GM19099 (cell line): ENCODE measurements around the gene ADTRP.

Experiments used
- POLR2A ChIP-seq: IDR thresholded peaks from 3 replicates; pipeline ENCODE4 v1.6.1; 2011; ENCODE audit warnings: low read depth; ENCODE audit not compliant: insufficient read length; ENCODE audit errors: extremely low read depth

The ADTRP gene

DNA sequence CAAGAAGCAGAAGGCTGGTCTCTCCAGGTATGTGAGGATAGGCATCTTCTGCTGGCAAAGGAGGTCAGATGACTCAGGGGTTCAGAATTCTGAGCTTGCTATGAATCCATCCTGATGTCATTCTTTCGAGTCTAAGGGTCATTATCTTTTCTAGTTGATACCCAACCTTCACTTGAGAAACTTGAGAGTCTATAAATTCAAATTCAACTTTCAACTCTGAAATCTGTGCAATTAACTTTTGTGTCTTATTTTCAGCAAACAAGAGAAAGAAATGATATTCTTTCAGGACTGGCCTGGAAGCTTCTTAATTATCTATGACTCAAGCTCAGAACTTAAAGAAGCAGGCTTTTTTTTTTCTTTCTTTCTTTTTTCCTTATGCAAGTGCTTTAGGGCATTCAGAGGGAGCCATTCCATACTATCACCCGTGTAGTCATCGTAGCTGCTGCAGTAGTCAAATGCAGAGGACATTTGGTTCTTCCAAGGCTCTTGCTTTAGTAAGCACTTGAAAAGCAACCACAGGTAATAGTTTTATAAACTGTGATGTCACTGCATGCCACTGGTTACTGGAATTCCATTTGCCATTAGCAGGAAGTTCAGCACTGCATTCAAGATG, 93.0 kb downstream of the ADTRP start:
- no peak for TF ChIP-seq POLR2A

DNA sequence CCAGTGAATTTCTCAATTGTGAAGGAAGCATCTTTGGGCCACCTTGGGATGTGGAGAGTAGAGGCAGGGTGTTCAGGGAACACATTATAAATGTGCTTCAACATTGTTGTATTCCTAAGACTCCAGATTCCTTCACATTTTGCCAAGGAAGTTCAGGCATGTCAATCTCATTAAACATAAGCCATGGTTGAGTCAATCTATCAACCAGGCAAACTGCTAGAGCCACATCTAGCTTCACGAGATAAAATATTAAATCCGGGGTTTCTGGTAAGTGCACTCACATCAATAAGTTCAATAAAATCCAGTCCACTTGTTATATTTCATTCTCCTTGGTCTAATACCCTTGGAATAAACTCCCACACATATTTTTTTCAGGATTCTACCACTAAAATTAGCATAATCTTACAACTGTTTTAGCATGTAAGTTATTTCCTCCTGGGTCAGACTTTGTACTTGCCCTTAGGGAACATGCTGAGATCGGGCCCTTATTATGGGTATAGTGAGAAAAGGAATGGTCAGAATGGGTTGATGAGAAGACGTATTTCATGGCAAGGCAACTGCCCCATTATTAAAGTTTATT, 93.6 kb downstream of the ADTRP start:
- no peak for TF ChIP-seq POLR2A

DNA sequence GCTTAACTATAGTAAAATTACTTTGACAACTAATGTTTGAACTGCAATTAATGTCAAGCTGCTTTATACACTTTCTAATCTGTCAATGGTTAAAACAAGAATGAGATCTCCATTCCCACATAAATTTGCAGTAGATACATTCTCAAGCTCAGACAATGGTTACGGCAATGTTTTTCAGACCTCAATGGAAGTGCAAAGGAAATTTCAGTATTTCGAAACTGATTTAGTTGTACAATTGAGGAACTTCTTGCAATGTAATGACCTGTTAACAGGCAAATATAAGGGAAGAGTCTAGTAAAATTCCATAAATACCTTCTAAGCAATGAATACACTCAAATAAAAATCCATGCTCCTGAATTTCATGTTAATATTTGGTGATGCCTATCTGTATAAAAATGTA, 94.7 kb downstream of the ADTRP start:
- TF ChIP-seq POLR2A: no peak

DNA sequence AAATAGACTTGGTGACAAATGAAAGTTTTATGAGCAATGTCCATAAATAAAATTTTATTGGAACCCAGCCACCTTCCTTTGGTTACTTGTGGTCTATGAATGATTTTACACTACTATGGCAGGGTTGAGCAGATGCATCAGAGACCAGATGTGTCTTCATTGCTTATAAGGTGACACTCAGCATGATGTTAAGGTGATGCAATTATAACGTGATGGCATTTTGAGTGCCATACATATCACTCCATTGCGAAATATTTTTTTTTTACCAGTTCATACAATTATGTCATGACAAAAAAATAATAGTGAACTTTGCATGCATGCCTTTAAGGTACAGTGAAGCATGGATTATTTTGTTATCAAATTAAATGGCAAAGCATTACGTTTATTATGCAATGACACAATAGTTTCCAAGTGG, 96.0 kb downstream of the ADTRP start:
- no peak for TF ChIP-seq POLR2A

DNA sequence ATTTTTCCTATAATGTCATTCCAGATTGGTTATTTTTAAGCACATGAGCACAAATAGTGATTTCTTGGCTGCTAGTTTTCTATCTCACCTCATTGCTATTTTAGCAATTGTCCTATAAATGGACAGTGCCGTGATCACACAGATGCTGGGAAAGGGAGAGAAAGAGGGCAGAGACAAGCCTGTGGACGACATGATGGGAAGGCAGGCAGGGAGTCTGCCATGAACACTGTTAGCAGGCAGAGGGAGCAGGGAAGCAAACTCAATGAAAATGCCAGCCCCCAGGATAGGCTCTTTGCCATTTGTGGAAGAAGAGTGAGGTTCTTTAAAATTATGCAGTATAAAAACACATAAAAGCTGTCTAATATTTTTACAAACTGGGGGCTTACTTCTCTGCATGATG, 96.8 kb downstream of the ADTRP start:
- TF ChIP-seq POLR2A: no peak

DNA sequence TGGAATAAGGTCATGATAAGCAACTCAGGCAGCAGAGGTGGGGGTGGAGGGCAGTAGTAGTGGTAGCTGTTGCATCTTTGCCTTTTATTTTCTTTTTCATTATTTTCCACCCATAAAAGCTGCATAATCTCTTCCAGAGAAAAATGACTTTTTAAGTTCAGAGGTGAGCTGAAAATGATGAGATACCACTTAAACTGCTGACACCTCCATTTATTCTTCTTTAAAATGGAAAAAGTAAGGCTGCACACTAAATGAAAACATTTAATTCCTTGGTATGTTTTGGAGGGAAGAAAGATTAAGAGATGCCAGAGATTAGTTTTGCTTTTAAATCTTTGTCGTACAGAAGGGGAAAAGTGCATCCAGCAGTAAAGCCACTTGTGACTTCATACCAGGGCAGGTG, 97.2 kb downstream of the ADTRP start:
- no peak for TF ChIP-seq POLR2A

DNA sequence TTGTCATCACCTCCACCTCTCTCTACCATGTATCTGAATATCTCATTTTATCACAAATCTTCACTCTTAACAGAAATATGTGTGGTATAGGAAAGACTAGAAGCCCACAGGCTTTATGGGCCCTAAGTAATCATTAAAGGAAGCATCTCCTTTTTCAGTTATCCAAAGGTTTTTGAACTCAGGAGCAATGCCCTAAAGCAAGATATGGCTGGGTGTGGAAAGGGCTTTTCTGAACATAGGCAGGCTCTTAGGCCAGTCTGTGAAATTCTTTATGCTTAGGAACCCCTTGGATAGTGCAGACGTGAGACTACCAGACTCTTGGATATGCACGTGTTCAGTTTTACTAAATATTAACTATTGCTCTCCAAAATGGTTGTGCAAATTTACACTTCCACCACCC, 99.5 kb downstream of the ADTRP start:
- no peak for TF ChIP-seq POLR2A

DNA sequence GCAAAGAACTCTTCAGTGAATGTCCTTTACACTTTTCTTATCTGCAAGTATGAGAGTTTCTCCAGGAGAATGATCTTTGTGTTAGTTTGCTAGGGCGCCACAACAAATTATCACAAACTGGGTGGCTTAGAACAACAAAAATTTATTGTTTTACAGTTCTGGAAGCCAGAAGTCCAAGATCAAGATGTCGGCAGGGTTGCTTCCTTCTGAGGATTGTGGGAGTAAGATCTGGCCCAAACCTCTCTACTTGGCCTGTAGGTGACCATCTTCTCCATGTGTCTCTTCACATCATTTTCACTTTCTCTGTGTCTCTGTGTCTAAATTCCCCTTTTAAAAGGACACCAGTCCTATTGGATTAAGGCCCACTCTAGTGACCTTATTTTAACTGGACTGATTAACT, 103.0 kb downstream of the ADTRP start:
- no peak for TF ChIP-seq POLR2A

DNA sequence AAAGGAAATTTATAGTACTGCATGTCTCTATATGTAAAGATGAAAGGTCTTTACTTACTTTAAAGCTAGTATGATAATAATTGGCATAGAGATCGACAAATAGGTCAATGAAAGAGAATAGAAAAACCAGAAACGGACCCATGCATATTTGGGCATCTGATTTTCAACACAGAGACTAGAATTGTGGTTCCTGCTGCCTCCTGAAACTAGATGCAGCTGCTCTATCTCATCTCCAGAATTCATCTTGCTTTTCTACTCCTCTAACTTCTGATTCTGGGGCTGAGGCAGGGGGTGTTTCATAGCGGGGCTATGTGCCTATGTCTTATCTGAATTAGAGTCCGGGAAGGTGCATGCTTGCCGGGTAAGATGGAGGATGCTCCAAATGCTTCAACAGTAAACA, 105.9 kb downstream of the ADTRP start:
- no peak for TF ChIP-seq POLR2A

DNA sequence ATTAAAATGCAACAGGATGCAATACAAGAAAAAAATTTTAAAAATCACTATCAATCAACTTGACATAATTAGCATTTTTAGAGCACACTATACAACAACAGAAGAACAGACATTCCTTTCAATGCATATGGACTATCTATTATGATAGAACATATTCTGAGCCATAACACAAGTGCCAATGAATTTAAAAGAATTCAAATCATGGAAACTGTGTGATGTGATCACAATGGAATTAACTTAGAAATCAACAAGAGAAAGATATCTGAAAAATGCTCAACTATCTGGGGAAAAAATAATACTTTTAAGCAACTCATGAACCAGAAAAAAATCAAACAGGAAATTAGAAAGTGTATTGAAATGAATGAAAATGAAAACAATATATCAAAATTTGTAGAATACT, 106.3 kb downstream of the ADTRP start:
- TF ChIP-seq POLR2A: no peak

DNA sequence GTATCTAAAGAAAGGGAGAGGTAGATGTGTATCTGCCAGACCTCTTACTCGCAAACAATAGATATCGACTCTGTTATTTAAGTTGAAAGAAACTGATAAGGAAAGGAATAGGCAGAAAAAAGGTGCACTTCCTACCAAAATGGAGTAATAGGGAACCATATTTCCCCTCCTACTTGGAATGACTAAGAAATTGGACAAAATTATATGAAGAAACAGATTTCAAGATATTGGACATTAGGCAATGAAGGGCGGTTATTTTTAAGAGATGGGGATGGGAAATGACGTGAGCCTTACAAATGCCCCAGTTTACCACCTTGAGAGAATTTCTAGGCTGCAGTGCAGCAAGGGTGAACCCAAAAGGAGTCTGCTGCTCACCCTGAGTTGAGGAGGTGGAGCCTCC, 108.9 kb downstream of the ADTRP start:
- TF ChIP-seq POLR2A: no peak

DNA sequence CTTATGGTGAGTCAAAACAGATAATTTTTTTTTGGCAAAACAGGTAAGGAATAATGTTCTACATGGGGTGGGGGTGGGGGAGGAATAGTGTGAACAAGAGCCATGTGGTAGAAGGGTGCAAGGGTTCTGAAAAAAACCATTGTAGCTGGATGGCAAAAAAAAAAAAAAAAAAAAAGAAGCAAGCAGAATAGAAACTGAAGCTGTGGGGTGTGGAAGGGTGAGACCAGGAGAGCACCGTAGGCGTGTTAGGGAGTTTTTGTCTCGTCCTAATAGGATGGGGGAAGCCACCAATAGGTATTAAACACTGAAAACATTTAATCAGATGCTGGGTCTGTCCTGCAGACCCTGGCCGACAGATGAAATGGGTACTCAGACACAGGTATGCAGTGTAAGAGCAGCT, 110.1 kb downstream of the ADTRP start:
- TF ChIP-seq POLR2A: no peak

DNA sequence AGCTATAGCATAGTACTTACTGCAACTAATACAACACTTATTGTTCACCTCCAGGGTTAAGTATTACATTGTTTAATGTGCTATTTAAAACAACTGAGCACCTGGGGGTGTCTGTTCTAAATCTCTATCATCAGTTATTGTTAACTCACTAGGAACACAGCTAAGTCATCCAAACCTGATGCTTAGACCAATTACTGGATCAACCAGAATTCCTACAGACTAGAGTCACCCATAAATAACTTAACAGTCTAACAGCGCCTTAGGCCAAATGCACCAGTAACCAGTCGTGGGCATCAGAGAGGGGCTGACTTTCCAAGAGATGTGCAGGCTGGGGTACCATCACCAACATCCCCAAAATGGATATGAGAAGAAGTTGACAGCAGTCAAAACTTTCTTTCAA, 110.7 kb downstream of the ADTRP start:
- TF ChIP-seq POLR2A: no peak

DNA sequence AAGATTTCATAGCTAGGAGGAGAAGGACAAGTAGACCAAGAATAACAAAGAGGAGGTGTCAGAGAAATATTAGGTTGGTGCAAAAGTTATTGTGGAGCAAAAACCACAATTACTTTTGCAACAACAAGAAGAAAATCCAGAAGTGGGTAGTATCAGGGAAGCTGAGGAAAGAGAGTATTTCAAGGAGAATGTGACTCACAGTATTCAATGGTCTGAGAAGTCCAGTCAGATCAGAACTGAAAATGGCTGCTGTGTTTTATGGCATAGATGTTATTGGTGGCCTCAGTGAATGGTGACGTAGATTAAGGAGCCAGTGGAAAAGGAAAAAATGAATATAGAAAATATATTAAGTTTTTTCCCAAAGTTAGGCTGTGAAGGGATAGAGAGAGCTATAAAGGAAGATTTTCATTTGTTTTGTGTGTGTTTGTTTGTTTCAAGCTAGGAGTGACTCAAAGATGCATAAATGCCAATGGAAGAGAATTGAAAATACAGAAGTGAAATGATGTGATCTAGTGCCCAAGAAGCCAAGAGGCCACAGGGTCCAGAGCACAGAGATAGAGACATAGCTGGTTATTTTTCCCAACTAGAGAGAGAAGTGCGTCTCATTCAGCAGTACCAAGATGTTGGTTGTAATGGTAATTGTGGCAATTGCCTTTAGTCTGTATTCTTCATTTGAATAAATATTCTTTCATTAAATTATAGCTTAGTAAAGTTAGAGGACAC, 112.8 kb downstream of the ADTRP start:
- TF ChIP-seq POLR2A: no peak
